Lung (tissue), 12 donors: ENCODE results near the gene AGAP1. TPM values are rescaled to one million over a fixed set of nuclear protein-coding genes. Genes with fewer than 3 reads are reported as not detected.
"Not testable (repeated sequence)": the region's sequence is repeated elsewhere in the genome, so short reads cannot be mapped to it uniquely, and the experiment has no call there.

Experiments used
- ATAC-seq: fragments of 200-7000 bp; cut with Tn5 transposase; one replicate; pipeline ENCODE4 v1.9.1; 2020; ENCODE audit warnings: moderate number of reproducible peaks; ENCODE audit not compliant: insufficient read depth, low FRiP score
- DNase-seq, 3 donors: peaks; one replicate each; pipeline ENCODE4 v3.0.0-alpha.2; 2013 to 2017
- H3K27ac ChIP-seq, 2 donors: one replicate each; pipeline ENCODE4 v1.5.1; 2013; ENCODE audit warnings: mild to moderate bottlenecking in 2 of 2, moderate library complexity in 2 of 2, control low read depth in 1 of 2, inconsistent platforms in 1 of 2, low read depth in 1 of 2, low read length in 1 of 2
- H3K27me3 ChIP-seq, 3 donors: one replicate each; pipeline ENCODE4 v1.5.1; 2013; ENCODE audit warnings: low read length in 2 of 3; ENCODE audit not compliant: control insufficient read depth in 3 of 3, insufficient read depth in 3 of 3
- H3K36me3 ChIP-seq, 4 donors: one replicate each; pipeline ENCODE4 v1.5.1; 2013; ENCODE audit warnings: low read length in 4 of 4, mild to moderate bottlenecking in 1 of 4, moderate library complexity in 1 of 4; ENCODE audit not compliant: control insufficient read depth in 4 of 4, insufficient read depth in 4 of 4
- H3K4me1 ChIP-seq, 5 donors: one replicate each; pipeline ENCODE4 v1.5.1; 2013; ENCODE audit warnings: low read length in 5 of 5, mild to moderate bottlenecking in 2 of 5, moderate library complexity in 1 of 5; ENCODE audit not compliant: control insufficient read depth in 5 of 5, insufficient read depth in 5 of 5
- H3K4me3 ChIP-seq: one replicate; pipeline ENCODE4 v1.5.1; 2013; ENCODE audit warnings: mild to moderate bottlenecking, control low read depth, moderate library complexity
- H3K9ac ChIP-seq, 2 donors: one replicate each; pipeline ENCODE4 v1.5.1; 2013; ENCODE audit warnings: low read length in 2 of 2, control low read depth in 1 of 2; ENCODE audit not compliant: insufficient read depth in 1 of 2
- H3K9me3 ChIP-seq, 4 donors: one replicate each; pipeline ENCODE4 v1.5.1; 2013; ENCODE audit warnings: low read length in 3 of 4, mild to moderate bottlenecking in 1 of 4, moderate library complexity in 1 of 4; ENCODE audit not compliant: control insufficient read depth in 4 of 4, insufficient read depth in 3 of 4
- WGBS, 2 donors: extraction: QIAGEN DNeasy Blood & Tissue Kit; methylation state at CpG; one replicate each; pipeline ENCODE4 v1.1.7; 2013; 5-methylcytosine and 5-hydroxymethylcytosine counted together
- polyA plus RNA-seq, 2 donors: library from polyadenylated mRNA; stranded (reverse); fragments of 200-250 nt; gene quantifications; one replicate each; pipeline ENCODE4 v1.2.1, GENCODE V29; 2013
- total RNA-seq, 2 donors: library from RNA; depleted of rRNA in 1 of 2; stranded (reverse); fragments of >200 nt in 1 of 2; gene quantifications; one replicate each; pipeline ENCODE4 v1.2.1, GENCODE V29; 2014 to 2021
- TF ChIP-seq, protein P1 (sequence below): IDR thresholded peaks from 2 replicates; pipeline ENCODE4 v1.5.1; 2012; ENCODE audit warnings: mild to moderate bottlenecking; ENCODE audit errors: control extremely low read depth, extremely low read depth
- donor health status: control.
- donor health status: control.
- donor health status: Bipolar disorder and iron deficiency.
- donor health status: healthy.
- donor health status: DM: yes; HTN: yes; CAD: no.

Gene AGAP1
- total and polyA plus RNA-seq, 4 donors = 6.6 to 39.4 (median 20.2) TPM

DNA sequence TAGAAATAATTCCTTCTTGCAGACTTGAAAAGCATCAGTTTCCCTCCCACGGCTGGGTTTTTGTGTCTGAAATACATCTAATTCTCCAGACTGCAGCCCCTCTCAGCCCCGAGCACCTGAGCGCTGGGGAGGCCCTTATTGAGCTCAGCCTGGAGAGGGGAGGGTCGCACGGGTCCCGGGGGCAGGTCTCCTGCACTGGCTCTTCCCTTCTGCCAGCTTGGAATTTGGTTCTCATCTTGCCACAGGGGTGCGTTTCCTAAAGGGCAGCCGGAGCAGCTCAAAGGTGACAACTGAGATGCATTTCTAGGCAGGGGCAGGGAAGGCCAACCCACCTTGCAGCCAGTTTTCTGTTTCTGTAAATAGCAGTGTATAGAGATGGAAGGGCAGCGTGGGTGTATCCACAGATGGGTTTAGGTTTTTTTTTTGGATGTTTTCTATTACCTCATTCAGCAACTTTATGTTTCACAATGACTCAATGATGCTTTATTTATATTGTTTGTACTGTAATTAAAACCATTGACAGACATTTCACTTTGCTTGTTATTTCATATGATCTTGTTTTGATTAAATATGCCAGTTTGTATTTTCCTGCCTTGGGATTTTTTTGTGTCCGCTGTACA lies 637.3 kb downstream of the AGAP1 start:
- no peak overlapping the region for H3K4me3 ChIP-seq
- H3K27ac ChIP-seq = no peak overlapping the region
- H3K9me3 ChIP-seq = no peaks in the 10 kb centered on the region
- 86 to 92% methylated on average over 10 of the region's 10 CpGs for WGBS, 2 donors
- peaks cover 0 to 7% (median 0%) of the 10 kb centered on the region in 4 donors for H3K36me3 ChIP-seq
- H3K4me1 ChIP-seq = no peaks in the 10 kb centered on the region
- H3K9ac ChIP-seq = no peak overlapping the region
- H3K27me3 ChIP-seq = no peaks in the 10 kb centered on the region
- DNase-seq (no peak), ATAC-seq (no peak)
- TF ChIP-seq, protein P1, sequence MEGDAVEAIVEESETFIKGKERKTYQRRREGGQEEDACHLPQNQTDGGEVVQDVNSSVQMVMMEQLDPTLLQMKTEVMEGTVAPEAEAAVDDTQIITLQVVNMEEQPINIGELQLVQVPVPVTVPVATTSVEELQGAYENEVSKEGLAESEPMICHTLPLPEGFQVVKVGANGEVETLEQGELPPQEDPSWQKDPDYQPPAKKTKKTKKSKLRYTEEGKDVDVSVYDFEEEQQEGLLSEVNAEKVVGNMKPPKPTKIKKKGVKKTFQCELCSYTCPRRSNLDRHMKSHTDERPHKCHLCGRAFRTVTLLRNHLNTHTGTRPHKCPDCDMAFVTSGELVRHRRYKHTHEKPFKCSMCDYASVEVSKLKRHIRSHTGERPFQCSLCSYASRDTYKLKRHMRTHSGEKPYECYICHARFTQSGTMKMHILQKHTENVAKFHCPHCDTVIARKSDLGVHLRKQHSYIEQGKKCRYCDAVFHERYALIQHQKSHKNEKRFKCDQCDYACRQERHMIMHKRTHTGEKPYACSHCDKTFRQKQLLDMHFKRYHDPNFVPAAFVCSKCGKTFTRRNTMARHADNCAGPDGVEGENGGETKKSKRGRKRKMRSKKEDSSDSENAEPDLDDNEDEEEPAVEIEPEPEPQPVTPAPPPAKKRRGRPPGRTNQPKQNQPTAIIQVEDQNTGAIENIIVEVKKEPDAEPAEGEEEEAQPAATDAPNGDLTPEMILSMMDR = no peak

DNA sequence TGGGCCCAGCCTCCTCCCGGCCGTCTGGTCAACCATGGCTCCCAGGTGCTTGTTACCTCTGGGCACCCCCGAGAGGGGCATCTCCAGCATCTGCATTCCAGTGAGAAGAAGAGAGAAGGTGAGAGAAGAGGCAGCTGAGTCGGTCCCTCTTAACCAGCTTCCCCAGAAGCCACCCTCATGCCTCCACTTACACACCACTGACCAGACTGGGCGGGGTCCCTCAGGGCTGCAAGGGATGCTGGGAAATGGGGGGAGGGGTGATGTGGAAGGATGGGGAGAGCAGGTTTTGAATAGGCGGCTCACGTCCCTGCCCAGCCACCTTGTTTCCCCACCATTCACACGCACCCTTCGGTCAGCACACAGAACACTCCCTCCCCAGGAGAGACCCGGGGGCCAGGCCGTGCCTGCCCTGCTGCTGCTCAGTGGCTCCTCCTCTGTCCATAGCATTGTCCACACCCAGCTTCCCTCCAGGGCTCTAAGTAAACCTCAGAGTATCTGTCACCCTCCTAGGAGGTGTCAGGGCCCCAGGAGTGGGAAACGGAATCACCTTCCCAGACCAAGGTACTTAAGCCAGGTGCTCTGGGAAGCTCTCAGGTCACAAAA lies 639.7 kb downstream of the AGAP1 start:
- Histone ChIP-seq H3K4me1 (no peaks in the 10 kb centered on the region), H3K9ac (no peak overlapping the region), H3K27ac (no peak overlapping the region), H3K36me3 (peaks cover 0 to 1% (median 0%) of the 10 kb centered on the region in 4 donors), H3K27me3 (no peaks in the 10 kb centered on the region), H3K9me3 (no peaks in the 10 kb centered on the region), H3K4me3 (no peak overlapping the region)
- TF ChIP-seq, protein P1 = no peak
- DNase-seq (no peak), ATAC-seq (no peak)
- WGBS, 2 donors = 87 to 89% methylated on average over 12 of the region's 12 CpGs

DNA sequence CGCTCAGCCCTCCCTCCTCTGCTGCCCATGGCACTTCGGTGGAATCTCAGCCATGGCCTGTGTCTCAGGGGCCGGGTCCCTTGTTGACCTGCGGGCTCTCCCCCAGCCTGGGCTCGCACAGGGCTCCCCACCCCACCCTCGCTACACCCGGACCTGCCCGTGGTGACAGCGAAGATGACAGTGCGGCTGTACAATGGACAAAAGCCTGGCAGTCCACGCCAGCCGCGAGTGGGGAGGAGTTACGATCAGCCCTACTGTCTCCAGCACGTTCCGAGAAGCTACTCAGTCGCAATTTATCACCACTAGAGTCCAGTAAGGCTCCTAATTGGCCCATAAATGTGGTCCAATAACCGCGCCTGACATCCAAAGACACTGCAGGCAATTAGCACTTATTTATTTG lies 642.7 kb downstream of the AGAP1 start:
- no peak overlapping the region for H3K27ac ChIP-seq
- H3K9ac ChIP-seq = no peak overlapping the region
- no peaks in the 10 kb centered on the region for H3K27me3 ChIP-seq
- no peak overlapping the region for H3K4me3 ChIP-seq
- H3K36me3 ChIP-seq = peaks cover 0 to 1% (median 0%) of the 10 kb centered on the region in 4 donors
- no peak for ATAC-seq
- WGBS, 2 donors = 86 to 88% methylated on average over 19 of the region's 19 CpGs
- TF ChIP-seq, protein P1 = no peak
- peaks cover 0 to 3% (median 0%) of the 10 kb centered on the region in 4 donors for H3K9me3 ChIP-seq
- no peaks in the 10 kb centered on the region for H3K4me1 ChIP-seq
- DNase-seq = no peak

DNA sequence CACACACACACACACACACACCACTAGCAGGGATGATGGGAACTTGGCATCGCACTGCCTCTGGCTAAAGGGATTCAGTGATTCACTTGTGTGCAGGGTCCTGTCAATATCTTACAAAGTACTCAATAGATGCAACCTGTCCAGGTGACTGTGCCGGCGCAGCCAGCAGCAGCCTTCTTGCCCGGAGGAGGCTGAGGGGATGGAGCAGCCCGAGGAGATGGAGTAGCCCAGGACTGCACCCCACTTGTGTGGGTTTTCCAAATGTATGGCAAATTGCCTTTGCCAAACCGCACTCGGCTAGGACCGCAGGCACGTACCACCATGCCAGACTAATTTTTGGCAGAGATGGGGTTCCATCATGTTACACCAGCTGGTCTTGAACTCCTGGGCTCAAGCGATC lies 643.2 kb downstream of the AGAP1 start:
- 95% methylated on average over 10 of the region's 10 CpGs for WGBS, 2 donors
- ATAC-seq = no peak

DNA sequence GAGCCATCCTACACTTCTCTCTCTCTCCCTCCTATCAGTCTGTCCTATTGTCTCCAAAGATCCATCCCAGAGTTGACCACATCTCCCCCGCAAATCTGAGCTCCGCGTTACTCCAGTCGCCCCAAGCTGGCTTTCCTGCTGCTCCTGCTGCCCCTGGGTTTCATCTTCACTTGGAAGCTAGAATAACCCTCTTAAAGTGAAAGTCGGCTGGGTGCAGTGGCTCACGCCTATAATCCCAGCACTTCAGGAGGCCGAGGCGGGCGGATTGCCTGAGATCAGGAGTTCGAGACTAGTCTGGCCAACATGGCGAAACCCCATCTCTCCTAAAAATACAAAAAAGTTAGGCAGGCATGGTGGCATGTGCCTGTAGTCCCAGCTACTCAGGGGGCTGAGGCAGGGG lies 647.8 kb downstream of the AGAP1 start:
- not testable (repeated sequence) for H3K36me3 ChIP-seq, H3K9ac ChIP-seq, H3K4me3 ChIP-seq, DNase-seq, H3K9me3 ChIP-seq, ATAC-seq, H3K27ac ChIP-seq, H3K4me1 ChIP-seq
- peaks cover 0 to 12% (median 2%) of the 10 kb centered on the region in 3 donors for H3K27me3 ChIP-seq
- 91 to 94% methylated on average over 11 of the region's 11 CpGs for WGBS, 2 donors

More for the DNA sequence above, 643.2 kb downstream of the AGAP1 start:
- H3K9me3 ChIP-seq = peaks cover 0 to 3% (median 0%) of the 10 kb centered on the region in 4 donors
- no peaks in the 10 kb centered on the region for H3K4me1 ChIP-seq
- peaks cover 0 to 1% (median 0%) of the 10 kb centered on the region in 4 donors for H3K36me3 ChIP-seq
- TF ChIP-seq, protein P1 = no peak
- H3K27ac ChIP-seq = no peak overlapping the region
- no peak overlapping the region for H3K9ac ChIP-seq
- H3K4me3 ChIP-seq = no peak overlapping the region
- no peaks in the 10 kb centered on the region for H3K27me3 ChIP-seq
- DNase-seq = no peak
